AG04450 (cell line): Measurements from ENCODE around the gene ZNF608. TPM values are rescaled to one million over a fixed set of nuclear protein-coding genes. Genes with fewer than 3 reads are reported as not detected.

Source experiments
- CTCF ChIA-PET: fragments of 300-600, 350-600 bp; formaldehyde crosslinking; extraction: SDS; loops from one replicate; lab custom pipeline; 2022; ENCODE audit warnings: antibody characterized with exemption, inconsistent platforms; lab: Charles Lee
- POLR2A ChIA-PET: fragments of 350-600 bp; formaldehyde crosslinking; extraction: SDS; loops from one replicate; lab custom pipeline; 2021; ENCODE audit warnings: antibody characterized with exemption, inconsistent platforms; lab: Yijun Ruan, JAX
- DNase-seq: peaks from one replicate; pipeline ENCODE4 v3.0.0-alpha.2; 2011; ENCODE audit warnings: low read depth, low spot score
- H3K27ac ChIP-seq: one replicate; pipeline ENCODE4 v1.5.1; 2012; ENCODE audit warnings: low read depth, low read length, control low read depth
- H3K27me3 ChIP-seq: one replicate; pipeline ENCODE4 v1.6.0; 2012; ENCODE audit warnings: low read length; ENCODE audit not compliant: control insufficient read depth, insufficient read depth
- H3K4me3 ChIP-seq: 2 replicates; pipeline ENCODE4 v1.5.1; 2011; ENCODE audit warnings: mild to moderate bottlenecking, low read depth, low read length, control low read depth
- H3K9me3 ChIP-seq: 2 replicates; pipeline ENCODE4 v1.5.1; 2012; ENCODE audit warnings: low read length; ENCODE audit not compliant: control insufficient read depth, insufficient read depth
- CTCF ChIP-seq: IDR thresholded peaks from 2 replicates; pipeline ENCODE4 v1.5.1; 2011; ENCODE audit warnings: low read depth, low read length, control low read depth, inconsistent platforms
- polyA plus RNA-seq: library from polyadenylated mRNA; depleted of rRNA; stranded (reverse); fragments of >200 nt; gene quantifications from 2 replicates; pipeline ENCODE4 v1.2.3, GENCODE V29; 2011

ZNF608 gene
- polyA plus RNA-seq, 1 experiment, result 13.0 TPM

DNA sequence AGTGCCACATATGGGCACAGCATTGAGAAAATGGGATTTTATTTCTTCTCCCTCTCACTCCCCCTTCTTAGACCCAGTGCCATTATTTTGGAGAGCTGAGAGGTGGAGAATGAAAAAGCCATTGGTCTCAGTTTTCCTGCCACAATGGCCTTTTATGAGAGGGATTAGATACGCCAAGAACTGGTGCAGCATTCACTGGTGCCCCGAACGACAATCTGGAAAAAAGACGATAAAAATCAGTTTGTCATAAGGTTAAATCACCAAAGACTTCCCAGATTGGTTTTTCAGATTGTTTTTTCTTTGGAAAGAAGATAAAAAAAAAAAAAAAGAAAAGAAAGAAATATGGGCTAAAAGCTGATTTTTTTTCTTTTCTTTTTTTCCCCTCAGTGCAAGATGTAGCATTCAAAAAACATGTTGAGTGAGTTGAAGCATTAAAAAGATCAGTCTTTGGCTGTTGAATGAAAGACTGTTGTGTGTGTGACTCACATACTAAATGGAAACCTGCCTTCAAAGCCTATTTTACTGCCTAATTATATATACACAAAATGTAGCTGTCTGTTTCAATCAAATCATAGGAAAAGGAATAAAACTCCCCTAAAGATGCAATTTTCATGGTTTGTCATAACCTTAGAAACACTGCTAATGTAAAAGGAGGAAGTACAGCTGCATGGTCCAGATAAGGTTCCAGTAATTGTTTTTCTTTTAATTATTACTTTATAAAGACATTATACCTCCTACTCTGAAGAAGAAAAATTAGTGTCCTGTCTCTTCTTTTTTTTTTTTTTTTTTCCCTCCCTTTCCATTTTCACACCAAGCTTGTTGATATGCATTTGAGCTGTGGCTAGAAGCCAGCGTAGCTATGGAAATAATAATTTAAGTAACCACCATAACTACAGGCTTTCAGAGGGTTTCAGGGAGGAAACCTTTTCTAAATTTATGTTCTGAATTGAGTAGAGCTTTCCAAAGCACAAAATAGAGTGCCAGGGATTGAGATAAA is 27.2 kb upstream of the ZNF608 start:
- ChIA-PET POLR2A (no interaction called here), CTCF (interaction anchor here (0.6 to 0.9 kb wide), 2 partner anchors 14 to 365 kb away, joined by 4 to 5 read pairs; no protein-coding TSS in a partner anchor)
- H3K27me3 ChIP-seq, result no peaks in the 10 kb centered on the region
- no peak for TF ChIP-seq CTCF
- no peaks in the 10 kb centered on the region for H3K9me3 ChIP-seq
- no peak for DNase-seq
- H3K4me3 ChIP-seq, result no peak overlapping the region
- no peak overlapping the region for H3K27ac ChIP-seq

DNA sequence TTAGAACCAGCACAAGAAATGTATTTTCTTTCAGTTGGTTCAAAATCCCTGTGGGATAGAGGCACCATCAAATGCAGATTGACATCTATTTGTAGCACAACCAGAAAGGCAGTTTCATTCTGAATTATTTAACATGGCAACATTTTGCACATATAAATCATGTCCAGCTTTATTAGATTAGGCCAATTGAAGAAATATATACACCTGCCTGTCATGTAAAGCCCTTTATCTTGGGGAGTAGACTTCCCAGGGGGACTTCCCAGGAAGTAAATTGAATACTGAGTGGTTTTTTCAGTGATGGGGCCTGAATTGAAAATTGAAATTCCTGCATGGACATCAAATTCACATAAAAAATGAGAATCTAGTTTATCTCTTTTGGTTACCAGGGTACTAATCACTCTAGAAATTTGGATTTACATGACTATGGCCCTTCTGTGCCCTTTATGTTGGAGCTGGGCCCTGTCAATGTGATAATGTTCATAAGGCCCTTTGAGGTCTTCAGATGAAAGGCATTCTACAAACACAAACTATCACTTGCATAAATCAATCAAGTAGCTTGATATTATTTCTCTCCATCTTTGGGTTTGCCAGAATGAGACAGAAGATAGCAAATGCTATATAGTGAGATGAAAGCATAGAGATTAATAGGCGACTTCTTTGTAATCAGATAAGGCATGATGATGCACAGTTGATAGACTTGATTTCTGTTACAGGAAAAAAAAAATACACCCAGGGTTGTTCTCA is 26.2 kb upstream of the ZNF608 start:
- no peak for TF ChIP-seq CTCF
- POLR2A ChIA-PET, result no interaction called here
- no peak overlapping the region for H3K4me3 ChIP-seq
- H3K27ac ChIP-seq, result no peak overlapping the region
- H3K27me3 ChIP-seq, result no peaks in the 10 kb centered on the region
- no peak for DNase-seq
- H3K9me3 ChIP-seq, result no peaks in the 10 kb centered on the region
- CTCF ChIA-PET, result no interaction called here

DNA sequence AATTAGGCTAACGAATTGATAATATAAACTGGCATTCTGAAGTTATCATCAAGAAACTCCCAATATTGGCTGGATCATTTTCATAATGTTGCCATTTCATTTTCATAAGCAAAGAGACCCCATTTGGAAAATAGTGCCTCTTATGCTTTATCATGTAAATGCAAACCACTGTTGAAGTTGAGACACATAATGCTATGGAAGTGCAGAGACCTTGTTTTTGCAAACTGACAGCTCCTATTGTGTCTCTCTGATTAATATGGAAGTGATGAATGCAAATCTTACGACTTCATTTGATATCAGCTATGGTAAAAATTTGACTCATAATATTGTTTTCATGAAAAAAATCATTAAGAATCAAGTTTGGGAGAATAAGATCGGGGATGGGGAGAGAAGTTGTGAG is 25.3 kb upstream of the ZNF608 start:
- Histone ChIP-seq H3K4me3 (no peak overlapping the region), H3K27ac (no peak overlapping the region), H3K9me3 (no peaks in the 10 kb centered on the region), H3K27me3 (no peaks in the 10 kb centered on the region)
- TF ChIP-seq CTCF, result no peak
- no peak for DNase-seq
- CTCF ChIA-PET, result no interaction called here
- POLR2A ChIA-PET, result no interaction called here

- TF ChIP-seq CTCF, result no peak
- Histone ChIP-seq H3K4me3 (no peak overlapping the region), H3K27me3 (no peaks in the 10 kb centered on the region), H3K9me3 (no peaks in the 10 kb centered on the region), H3K27ac (no peak overlapping the region)
- ChIA-PET CTCF (no interaction called here), POLR2A (no interaction called here)
- no peak for DNase-seq
These were observed 18.7 kb upstream of the ZNF608 start for GRCh38 chr5:124764992-124765611.
